Skeletal muscle tissue (tissue), 4 donors: ENCODE results near the gene IFT88. TPM values are rescaled to one million over a fixed set of nuclear protein-coding genes. Genes with fewer than 3 reads are reported as not detected.

Source experiments
- H3K27ac ChIP-seq: one replicate; pipeline ENCODE4 v1.7.0; 2013; ENCODE audit warnings: mild to moderate bottlenecking, low read depth, low read length, inconsistent platforms
- H3K27me3 ChIP-seq, 3 donors: one replicate each; pipeline ENCODE4 v1.7.0; 2013; ENCODE audit warnings: low read length in 3 of 3; ENCODE audit not compliant: control insufficient read depth in 3 of 3, insufficient read depth in 3 of 3
- H3K36me3 ChIP-seq, 3 donors: one replicate each; pipeline ENCODE4 v1.7.0; 2013; ENCODE audit warnings: low read length in 3 of 3; ENCODE audit not compliant: control insufficient read depth in 3 of 3, insufficient read depth in 3 of 3
- H3K4me1 ChIP-seq, 3 donors: one replicate each; pipeline ENCODE4 v1.7.0; 2013; ENCODE audit warnings: low read length in 3 of 3, mild to moderate bottlenecking in 3 of 3; ENCODE audit not compliant: control insufficient read depth in 3 of 3, insufficient read depth in 3 of 3
- H3K4me3 ChIP-seq, 3 donors: one replicate each; pipeline ENCODE4 v1.7.0; 2013; ENCODE audit warnings: low read length in 3 of 3
- H3K9ac ChIP-seq, 3 donors: one replicate each; pipeline ENCODE4 v1.7.0; 2013; ENCODE audit warnings: low read length in 3 of 3, mild to moderate bottlenecking in 3 of 3, moderate library complexity in 2 of 3, low read depth in 1 of 3
- H3K9me3 ChIP-seq, 3 donors: one replicate each; pipeline ENCODE4 v1.7.0; 2013; ENCODE audit warnings: low read length in 3 of 3; ENCODE audit not compliant: control insufficient read depth in 3 of 3
- total RNA-seq: library from RNA; depleted of rRNA; stranded (reverse); fragments of >200 nt; gene quantifications from one replicate; pipeline ENCODE4 v1.2.3, GENCODE V29; 2014
- donor health status: Osteomylitis.

The IFT88 gene
- 14.6 TPM for total RNA-seq

- Histone ChIP-seq H3K9ac (peak within 1 kb of the TSS; percentile 90 to 94 (median 90)), H3K4me1 (peaks cover 3 to 9% (median 6%) of the 10 kb centered on the region in 3 donors)
These were observed at the start of gene IFT88 for GRCh38 chr13:20566898-20567874. Gene IFT88 (plus strand): TSS chr13:20567157. CDS start chr13:20574386, 7,229 bp downstream.

GRCh38 chr13:20518660-20519100 is 48.3 kb upstream of the IFT88 start:
- H3K36me3 ChIP-seq, result no peaks in the 10 kb centered on the region
- no peaks in the 10 kb centered on the region for H3K27me3 ChIP-seq
- no peak overlapping the region for H3K9ac ChIP-seq
- peaks cover 0 to 8% (median 0%) of the 10 kb centered on the region in 3 donors for H3K4me1 ChIP-seq
- no peaks in the 10 kb centered on the region for H3K9me3 ChIP-seq
- no peak overlapping the region for H3K27ac ChIP-seq
- H3K4me3 ChIP-seq, result no peak overlapping the region

More at GRCh38 chr13:20566898-20567874, at the start of gene IFT88:
- Histone ChIP-seq H3K9me3 (no peaks in the 10 kb centered on the region), H3K36me3 (peaks cover 0 to 2% (median 0%) of the 10 kb centered on the region in 3 donors), H3K27me3 (no peaks in the 10 kb centered on the region), H3K27ac (peak within 1 kb of the TSS; percentile 89), H3K4me3 (peak within 1 kb of the TSS; percentile 91 to 98 (median 91))

GRCh38 chr13:20519875-20520274 is 47.1 kb upstream of the IFT88 start:
- Histone ChIP-seq H3K9me3 (no peaks in the 10 kb centered on the region), H3K27ac (no peak overlapping the region), H3K36me3 (no peaks in the 10 kb centered on the region), H3K4me1 (peaks cover 2 to 8% (median 3%) of the 10 kb centered on the region in 3 donors), H3K4me3 (no peak overlapping the region), H3K9ac (no peak overlapping the region), H3K27me3 (no peaks in the 10 kb centered on the region)

GRCh38 chr13:20521364-20522115 is 45.4 kb upstream of the IFT88 start:
- Histone ChIP-seq H3K27me3 (no peaks in the 10 kb centered on the region), H3K27ac (no peak overlapping the region), H3K4me3 (no peak overlapping the region), H3K4me1 (peaks cover 10 to 19% (median 10%) of the 10 kb centered on the region in 3 donors), H3K9me3 (no peaks in the 10 kb centered on the region), H3K36me3 (no peaks in the 10 kb centered on the region), H3K9ac (no peak overlapping the region)

- peak overlapping the region; percentile 91 for H3K27ac ChIP-seq
- H3K4me3 ChIP-seq, result peak overlapping the region; percentile 80 to 92 (median 92)
- no peaks in the 10 kb centered on the region for H3K27me3 ChIP-seq
- peaks cover 14 to 15% (median 15%) of the 10 kb centered on the region in 3 donors for H3K4me1 ChIP-seq
- H3K36me3 ChIP-seq, result no peaks in the 10 kb centered on the region
- no peaks in the 10 kb centered on the region for H3K9me3 ChIP-seq
- peak overlapping the region; percentile 78 to 91 (median 87) for H3K9ac ChIP-seq
These were observed 41.8 kb upstream of the IFT88 start for GRCh38 chr13:20525144-20525600.

- Histone ChIP-seq H3K27ac (peak within 1 kb of the TSS; percentile 91), H3K4me3 (peak within 1 kb of the TSS; percentile 80 to 92 (median 92)), H3K36me3 (no peaks in the 10 kb centered on the region), H3K27me3 (no peaks in the 10 kb centered on the region), H3K9ac (peak within 1 kb of the TSS; percentile 78 to 91 (median 87)), H3K4me1 (peaks cover 14 to 15% (median 15%) of the 10 kb centered on the region in 3 donors), H3K9me3 (no peaks in the 10 kb centered on the region)
These were observed 41.1 kb upstream of the IFT88 start, which contains the start of gene CRYL1 for GRCh38 chr13:20525601-20526544. Gene CRYL1 (minus strand): TSS chr13:20525857. CDS start chr13:20525794, 63 bp downstream.

GRCh38 chr13:20526664-20527063 is 40.3 kb upstream of the IFT88 start:
- no peaks in the 10 kb centered on the region for H3K27me3 ChIP-seq
- no peaks in the 10 kb centered on the region for H3K36me3 ChIP-seq
- H3K4me1 ChIP-seq, result peaks cover 14 to 15% (median 15%) of the 10 kb centered on the region in 3 donors
- H3K9me3 ChIP-seq, result no peaks in the 10 kb centered on the region
- peak overlapping the region in 1 of 3 donors; percentile 78 for H3K9ac ChIP-seq
- peak overlapping the region; percentile 91 for H3K27ac ChIP-seq
- H3K4me3 ChIP-seq, result peak overlapping the region; percentile 80 to 92 (median 92)

- Histone ChIP-seq H3K4me3 (no peak overlapping the region), H3K36me3 (no peaks in the 10 kb centered on the region), H3K27me3 (no peaks in the 10 kb centered on the region), H3K9me3 (no peaks in the 10 kb centered on the region), H3K9ac (no peak overlapping the region), H3K4me1 (peaks cover 14 to 15% (median 15%) of the 10 kb centered on the region in 3 donors), H3K27ac (no peak overlapping the region)
These were observed 38.5 kb upstream of the IFT88 start for GRCh38 chr13:20528452-20528851.
